HepG2 (cell line): ENCODE data around the gene SRRM2. TPM values are rescaled to one million over a fixed set of nuclear protein-coding genes. Genes with fewer than 3 reads are reported as not detected.

ENCODE experiments used
- AKAP8 ChIP-seq: sonication (generic); formaldehyde crosslinking; IDR thresholded peaks from 2 replicates; pipeline ENCODE4 v1.5.1; 2020; ENCODE audit warnings: mild to moderate bottlenecking, missing genetic modification reagents
- ARNTL ChIP-seq: sonication (generic); formaldehyde crosslinking; IDR thresholded peaks from 2 replicates; pipeline ENCODE4 v1.4.0; 2020; ENCODE audit warnings: mild to moderate bottlenecking, missing genetic modification reagents
- EED ChIP-seq: sonication (generic); formaldehyde crosslinking; IDR thresholded peaks from 2 replicates; pipeline ENCODE4 v1.5.0; 2020; ENCODE audit warnings: mild to moderate bottlenecking, missing genetic modification reagents
- GABPA ChIP-seq, 2 experiments: IDR thresholded peaks; 2 replicates each; pipeline ENCODE4 v1.6.1; 2011 to 2016; ENCODE audit warnings: low read depth in 2 of 2, low read length in 1 of 2, missing biosample characterization in 1 of 2, missing genetic modification characterization in 1 of 2
- KDM3A ChIP-seq: IDR thresholded peaks from 2 replicates; pipeline ENCODE4 v1.6.1; 2018; ENCODE audit warnings: low read depth, missing compliant biosample characterization
- MYC ChIP-seq: sonication (generic); formaldehyde crosslinking; IDR thresholded peaks from 2 replicates; pipeline ENCODE4 v1.9.0; 2021; ENCODE audit warnings: missing genetic modification reagents, borderline replicate concordance
- SIN3A ChIP-seq: IDR thresholded peaks from 2 replicates; pipeline ENCODE4 v1.6.1; 2011; ENCODE audit warnings: low read depth, mild to moderate bottlenecking, control low read depth, low read length, borderline replicate concordance
- ZBTB7A ChIP-seq: sonication (generic); formaldehyde crosslinking; IDR thresholded peaks from 2 replicates; pipeline ENCODE4 v1.8.0; 2022; ENCODE audit warnings: mild to moderate bottlenecking, missing genetic modification reagents
- ZFP37 ChIP-seq: sonication (generic); formaldehyde crosslinking; IDR thresholded peaks from 2 replicates; pipeline ENCODE4 v1.4.0; 2020; ENCODE audit warnings: missing genetic modification reagents, borderline replicate concordance
- ZNF441 ChIP-seq: sonication (generic); formaldehyde crosslinking; IDR thresholded peaks from 2 replicates; pipeline ENCODE4 v1.7.0; 2021; ENCODE audit warnings: missing genetic modification reagents, borderline replicate concordance
- ZNF564 ChIP-seq: sonication (generic); formaldehyde crosslinking; IDR thresholded peaks from 2 replicates; pipeline ENCODE4 v1.8.1; 2023; ENCODE audit warnings: mild to moderate bottlenecking, missing genetic modification reagents
- ZNF816 ChIP-seq: sonication (generic); formaldehyde crosslinking; IDR thresholded peaks from 2 replicates; pipeline ENCODE4 v1.8.0; 2022; ENCODE audit warnings: missing genetic modification reagents, mild to moderate bottlenecking, borderline replicate concordance
- polyA plus RNA-seq, 8 experiments: library from polyadenylated mRNA; depleted of rRNA in 3 of 8; stranded (reverse) in 7 of 8; unstranded in 1 of 8; fragments of >200 nt; fragmentation: Illumina TruSeq in 4 of 8; extraction: Trizol in 4 of 8; gene quantifications; 2 replicates each; pipeline versions ENCODE4 v1.2.1 to v1.2.3, GENCODE V29; 2011 to 2016; ENCODE audit warnings: low read depth in 4 of 8, missing spikeins in 1 of 8, mixed read lengths in 1 of 8; ENCODE audit not compliant: insufficient read depth in 1 of 8
- total RNA-seq, 5 experiments: library from RNA; depleted of rRNA; stranded (reverse); fragments of >200 nt; fragmentation: Illumina TruSeq; extraction: Trizol; gene quantifications; 2 replicates each; pipeline ENCODE4 v1.2.3, GENCODE V29; 2016; ENCODE audit warnings: low read depth in 1 of 5
- TF ChIP-seq, protein P1 (sequence below): sonication (generic); formaldehyde crosslinking; IDR thresholded peaks from 2 replicates; pipeline ENCODE4 v1.4.0; 2020; ENCODE audit warnings: mild to moderate bottlenecking, missing genetic modification reagents
- TF ChIP-seq, protein P2 (sequence below): IDR thresholded peaks from 2 replicates; pipeline ENCODE4 v1.6.1; 2012; ENCODE audit warnings: inconsistent platforms
- TF ChIP-seq, protein P3 (sequence below): sonication (generic); formaldehyde crosslinking; IDR thresholded peaks from 2 replicates; pipeline ENCODE4 v1.5.0; 2020; ENCODE audit warnings: mild to moderate bottlenecking, missing genetic modification reagents
- TF ChIP-seq, protein P4 (sequence below): IDR thresholded peaks from 2 replicates; pipeline ENCODE4 v1.6.1; 2016; ENCODE audit warnings: missing compliant biosample characterization, missing genetic modification reagents, borderline replicate concordance
- TF ChIP-seq, protein P5 (sequence below): sonication (generic); formaldehyde crosslinking; IDR thresholded peaks from 2 replicates; pipeline ENCODE4 v1.4.0; 2020; ENCODE audit warnings: missing genetic modification reagents
- TF ChIP-seq, protein P6 (sequence below): sonication (generic); formaldehyde crosslinking; IDR thresholded peaks from 2 replicates; pipeline ENCODE4 v1.8.0; 2022; ENCODE audit warnings: low read depth, missing genetic modification reagents

The SRRM2 gene
- total and polyA plus RNA-seq, 2 of the 13 experiments (the other 11 are each of a cell fraction or from before 2014, with no cell fraction given), result 50.4 to 112 TPM

DNA sequence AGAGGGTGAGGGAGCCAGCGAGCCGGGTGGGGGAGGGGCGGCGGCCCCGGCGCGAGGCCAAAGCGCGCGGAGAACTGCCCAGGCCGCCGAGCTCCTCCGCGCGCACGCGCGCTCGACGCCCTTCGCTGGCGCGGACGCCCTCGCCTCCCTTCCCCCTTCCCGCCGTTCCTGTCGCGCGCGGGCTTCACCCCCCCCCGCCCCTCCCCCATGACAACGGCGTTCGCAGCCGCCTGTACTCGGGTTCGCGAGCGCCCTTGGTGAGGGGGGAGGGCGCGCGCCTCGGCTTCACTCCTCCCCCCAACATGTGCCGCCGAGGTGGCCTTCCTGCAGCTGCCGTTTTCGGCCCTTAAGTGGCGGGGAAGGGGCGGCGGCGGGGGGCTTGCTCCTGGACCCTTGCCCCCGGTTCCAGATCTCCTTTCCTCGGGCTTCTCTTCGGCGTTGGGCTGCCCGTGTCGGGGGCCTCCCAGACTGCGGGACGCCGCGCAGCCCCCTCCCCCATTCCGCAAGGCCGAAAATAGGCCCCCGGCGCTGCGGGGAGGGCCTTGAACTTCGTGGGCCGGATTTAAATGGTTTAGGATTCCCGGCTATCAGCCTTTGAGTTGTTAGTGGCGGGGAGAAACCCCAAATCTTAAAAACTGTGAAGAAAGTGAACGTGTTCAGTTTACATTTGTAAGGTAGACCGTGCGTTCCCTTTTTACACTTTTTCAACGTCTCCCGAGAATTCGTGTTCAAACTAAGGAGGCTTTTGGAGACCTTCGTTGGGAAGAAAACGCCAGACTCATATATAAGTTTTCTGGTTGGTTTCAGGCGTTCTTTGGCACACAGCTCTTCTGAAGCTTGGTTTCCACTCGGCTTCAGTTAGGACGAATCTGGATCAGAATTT lies 653 bp downstream of the SRRM2 start (continued):
- TF ChIP-seq, protein P1, sequence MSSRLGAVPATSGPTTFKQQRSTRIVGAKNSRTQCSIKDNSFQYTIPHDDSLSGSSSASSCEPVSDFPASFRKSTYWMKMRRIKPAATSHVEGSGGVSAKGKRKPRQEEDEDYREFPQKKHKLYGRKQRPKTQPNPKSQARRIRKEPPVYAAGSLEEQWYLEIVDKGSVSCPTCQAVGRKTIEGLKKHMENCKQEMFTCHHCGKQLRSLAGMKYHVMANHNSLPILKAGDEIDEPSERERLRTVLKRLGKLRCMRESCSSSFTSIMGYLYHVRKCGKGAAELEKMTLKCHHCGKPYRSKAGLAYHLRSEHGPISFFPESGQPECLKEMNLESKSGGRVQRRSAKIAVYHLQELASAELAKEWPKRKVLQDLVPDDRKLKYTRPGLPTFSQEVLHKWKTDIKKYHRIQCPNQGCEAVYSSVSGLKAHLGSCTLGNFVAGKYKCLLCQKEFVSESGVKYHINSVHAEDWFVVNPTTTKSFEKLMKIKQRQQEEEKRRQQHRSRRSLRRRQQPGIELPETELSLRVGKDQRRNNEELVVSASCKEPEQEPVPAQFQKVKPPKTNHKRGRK (CRISPR knock-in tag), result no peak
- TF ChIP-seq ZNF564 (0 out of 2 replicates have a peak, but pooled peaks have one; percentile 7), ARNTL (0 out of 2 replicates have a peak, but pooled peaks have one; percentile 20), ZNF816 (CRISPR knock-in tag) (no peak; the same call in 1 of the 2 replicates), MYC (CRISPR knock-in tag) (peak; percentile 85), AKAP8 (CRISPR knock-in tag) (0 out of 2 replicates have a peak, but pooled peaks have one; percentile 9), ZNF441 (CRISPR knock-in tag) (no peak; the same call in none of the 2 replicates), GABPA (IDR thresholded peaks at IDR 0.05; ENCODE audit: low read depth, low read length) (no peak), GABPA (CRISPR knock-in tag; IDR thresholded peaks at IDR 0.05; ENCODE audit: low read depth) (no peak), ZFP37 (CRISPR knock-in tag) (no peak), EED (no peak), KDM3A (no peak), SIN3A (0 out of 2 replicates have a peak, but pooled peaks have one; percentile 42), ZBTB7A (CRISPR knock-in tag) (no peak)
- TF ChIP-seq, protein P2, sequence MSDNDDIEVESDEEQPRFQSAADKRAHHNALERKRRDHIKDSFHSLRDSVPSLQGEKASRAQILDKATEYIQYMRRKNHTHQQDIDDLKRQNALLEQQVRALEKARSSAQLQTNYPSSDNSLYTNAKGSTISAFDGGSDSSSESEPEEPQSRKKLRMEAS, result peak; percentile 73
- TF ChIP-seq, protein P3, sequence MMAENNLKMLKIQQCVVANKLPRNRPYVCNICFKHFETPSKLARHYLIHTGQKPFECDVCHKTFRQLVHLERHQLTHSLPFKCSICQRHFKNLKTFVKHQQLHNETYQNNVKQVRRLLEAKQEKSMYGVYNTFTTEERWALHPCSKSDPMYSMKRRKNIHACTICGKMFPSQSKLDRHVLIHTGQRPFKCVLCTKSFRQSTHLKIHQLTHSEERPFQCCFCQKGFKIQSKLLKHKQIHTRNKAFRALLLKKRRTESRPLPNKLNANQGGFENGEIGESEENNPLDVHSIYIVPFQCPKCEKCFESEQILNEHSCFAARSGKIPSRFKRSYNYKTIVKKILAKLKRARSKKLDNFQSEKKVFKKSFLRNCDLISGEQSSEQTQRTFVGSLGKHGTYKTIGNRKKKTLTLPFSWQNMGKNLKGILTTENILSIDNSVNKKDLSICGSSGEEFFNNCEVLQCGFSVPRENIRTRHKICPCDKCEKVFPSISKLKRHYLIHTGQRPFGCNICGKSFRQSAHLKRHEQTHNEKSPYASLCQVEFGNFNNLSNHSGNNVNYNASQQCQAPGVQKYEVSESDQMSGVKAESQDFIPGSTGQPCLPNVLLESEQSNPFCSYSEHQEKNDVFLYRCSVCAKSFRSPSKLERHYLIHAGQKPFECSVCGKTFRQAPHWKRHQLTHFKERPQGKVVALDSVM, result peak; percentile 22; the same call in 1 of the 2 replicates
- TF ChIP-seq, protein P4, sequence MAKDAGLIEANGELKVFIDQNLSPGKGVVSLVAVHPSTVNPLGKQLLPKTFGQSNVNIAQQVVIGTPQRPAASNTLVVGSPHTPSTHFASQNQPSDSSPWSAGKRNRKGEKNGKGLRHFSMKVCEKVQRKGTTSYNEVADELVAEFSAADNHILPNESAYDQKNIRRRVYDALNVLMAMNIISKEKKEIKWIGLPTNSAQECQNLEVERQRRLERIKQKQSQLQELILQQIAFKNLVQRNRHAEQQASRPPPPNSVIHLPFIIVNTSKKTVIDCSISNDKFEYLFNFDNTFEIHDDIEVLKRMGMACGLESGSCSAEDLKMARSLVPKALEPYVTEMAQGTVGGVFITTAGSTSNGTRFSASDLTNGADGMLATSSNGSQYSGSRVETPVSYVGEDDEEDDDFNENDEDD (CRISPR knock-in tag), result peak; percentile 29; the same call in 1 of the 2 replicates
- TF ChIP-seq, protein P5, sequence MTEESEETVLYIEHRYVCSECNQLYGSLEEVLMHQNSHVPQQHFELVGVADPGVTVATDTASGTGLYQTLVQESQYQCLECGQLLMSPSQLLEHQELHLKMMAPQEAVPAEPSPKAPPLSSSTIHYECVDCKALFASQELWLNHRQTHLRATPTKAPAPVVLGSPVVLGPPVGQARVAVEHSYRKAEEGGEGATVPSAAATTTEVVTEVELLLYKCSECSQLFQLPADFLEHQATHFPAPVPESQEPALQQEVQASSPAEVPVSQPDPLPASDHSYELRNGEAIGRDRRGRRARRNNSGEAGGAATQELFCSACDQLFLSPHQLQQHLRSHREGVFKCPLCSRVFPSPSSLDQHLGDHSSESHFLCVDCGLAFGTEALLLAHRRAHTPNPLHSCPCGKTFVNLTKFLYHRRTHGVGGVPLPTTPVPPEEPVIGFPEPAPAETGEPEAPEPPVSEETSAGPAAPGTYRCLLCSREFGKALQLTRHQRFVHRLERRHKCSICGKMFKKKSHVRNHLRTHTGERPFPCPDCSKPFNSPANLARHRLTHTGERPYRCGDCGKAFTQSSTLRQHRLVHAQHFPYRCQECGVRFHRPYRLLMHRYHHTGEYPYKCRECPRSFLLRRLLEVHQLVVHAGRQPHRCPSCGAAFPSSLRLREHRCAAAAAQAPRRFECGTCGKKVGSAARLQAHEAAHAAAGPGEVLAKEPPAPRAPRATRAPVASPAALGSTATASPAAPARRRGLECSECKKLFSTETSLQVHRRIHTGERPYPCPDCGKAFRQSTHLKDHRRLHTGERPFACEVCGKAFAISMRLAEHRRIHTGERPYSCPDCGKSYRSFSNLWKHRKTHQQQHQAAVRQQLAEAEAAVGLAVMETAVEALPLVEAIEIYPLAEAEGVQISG (CRISPR knock-in tag), result no peak
- TF ChIP-seq, protein P6, sequence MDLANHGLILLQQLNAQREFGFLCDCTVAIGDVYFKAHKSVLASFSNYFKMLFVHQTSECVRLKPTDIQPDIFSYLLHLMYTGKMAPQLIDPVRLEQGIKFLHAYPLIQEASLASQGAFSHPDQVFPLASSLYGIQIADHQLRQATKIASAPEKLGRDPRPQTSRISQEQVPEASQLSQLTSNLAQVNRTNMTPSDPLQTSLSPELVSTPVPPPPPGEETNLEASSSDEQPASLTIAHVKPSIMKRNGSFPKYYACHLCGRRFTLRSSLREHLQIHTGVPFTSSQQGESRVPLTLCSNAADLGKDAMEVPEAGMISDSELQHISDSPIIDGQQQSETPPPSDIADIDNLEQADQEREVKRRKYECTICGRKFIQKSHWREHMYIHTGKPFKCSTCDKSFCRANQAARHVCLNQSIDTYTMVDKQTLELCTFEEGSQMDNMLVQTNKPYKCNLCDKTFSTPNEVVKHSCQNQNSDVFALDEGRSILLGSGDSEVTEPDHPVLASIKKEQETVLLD (CRISPR knock-in tag), result 0 out of 2 replicates have a peak, but pooled peaks have one; percentile 40
